Left lung (tissue), 10 donors: ENCODE results near the gene FAM120A. TPM values are rescaled to one million over a fixed set of nuclear protein-coding genes. Genes with fewer than 3 reads are reported as not detected.

Experiments
- ATAC-seq: fragments of 200-7000 bp; cut with Tn5 transposase; one replicate; pipeline ENCODE4 v1.9.1; 2020; ENCODE audit warnings: moderate library complexity
- DNase-seq, 4 donors: peaks; one replicate each; pipeline ENCODE4 v3.0.0-alpha.2; 2013 to 2020
- H3K27ac ChIP-seq, 2 donors: fragments of 200-600 bp; sonication (generic) in 1 of 2; one replicate each; pipeline versions ENCODE4 v1.5.0 to v1.8.0; 2020 to 2021
- H3K27me3 ChIP-seq, 2 donors: fragments of 200-600 bp; sonication (generic) in 1 of 2; one replicate each; pipeline versions ENCODE4 v1.5.0 to v1.8.0; 2020 to 2021
- H3K36me3 ChIP-seq, 2 donors: fragments of 200-600 bp; sonication (generic) in 1 of 2; one replicate each; pipeline versions ENCODE4 v1.5.0 to v1.8.0; 2020 to 2021
- H3K4me1 ChIP-seq, 2 donors: fragments of 200-600 bp; one replicate each; pipeline ENCODE4 v1.8.0; 2021
- H3K4me3 ChIP-seq, 2 donors: fragments of 200-600 bp; sonication (generic) in 1 of 2; one replicate each; pipeline versions ENCODE4 v1.5.0 to v1.8.0; 2020 to 2021; ENCODE audit warnings: mild to moderate bottlenecking in 1 of 2
- H3K9me3 ChIP-seq, 2 donors: fragments of 200-600 bp; sonication (generic) in 1 of 2; one replicate each; pipeline versions ENCODE4 v1.5.0 to v1.8.0; 2020 to 2021
- CTCF ChIP-seq, 2 donors: fragments of 200-600 bp; sonication (generic) in 1 of 2; IDR thresholded peaks; one replicate each; pipeline versions ENCODE4 v1.5.0 to v1.8.0; 2021; ENCODE audit warnings: antibody characterized with exemption in 2 of 2
- intact Hi-C, 2 donors: fragments of 100-400 bp; cut with DNase I; formaldehyde crosslinking; loops; one replicate each; pipeline versions ENCODE4 v1.11.2 to v1.14.2; 2022
- polyA plus RNA-seq, 6 donors: library from polyadenylated mRNA; unstranded; fragments of 120-200 nt; gene quantifications; one replicate each; pipeline ENCODE4 v1.2.1, GENCODE V29; 2013; ENCODE audit not compliant: insufficient read length in 6 of 6
- total RNA-seq, 2 donors: library from RNA; stranded (reverse); fragmentation: NEBNext Ultra II Directional; extraction: Animal tissue kit (Norgen Biotek cat#: 25700); gene quantifications; one replicate each; pipeline ENCODE4 v1.2.1, GENCODE V29; 2021
- donor health status: DM: no; HTN: yes; CAD: no.
- donor health status: DM: no; HTN: no; CAD: no.

Gene FAM120A
- total and polyA plus RNA-seq, 8 donors = 61.0 to 160 (median 74.0) TPM

GRCh38 chr9:93562157-93562556, 110.7 kb downstream of the FAM120A start:
- Histone ChIP-seq H3K4me3 (no peak overlapping the region), H3K4me1 (peaks cover 6 to 13% of the 10 kb centered on the region in 2 donors), H3K9me3 (no peaks in the 10 kb centered on the region), H3K36me3 (peaks cover 3 to 80% of the 10 kb centered on the region in 2 donors), H3K27me3 (no peaks in the 10 kb centered on the region), H3K27ac (no peak overlapping the region)
- ATAC-seq (no peak), DNase-seq (no peak)
- intact Hi-C loops = no loop called here
- no peak for TF ChIP-seq CTCF (IDR thresholded peaks at IDR 0.05)

GRCh38 chr9:93565089-93565488, 113.6 kb downstream of the FAM120A start:
- no peak for TF ChIP-seq CTCF (IDR thresholded peaks at IDR 0.05)
- intact Hi-C loops = no loop called here
- Histone ChIP-seq H3K27ac (no peak overlapping the region), H3K4me1 (peaks cover 9 to 27% of the 10 kb centered on the region in 2 donors), H3K9me3 (no peaks in the 10 kb centered on the region), H3K4me3 (no peak overlapping the region), H3K27me3 (no peaks in the 10 kb centered on the region), H3K36me3 (peaks cover 0 to 51% of the 10 kb centered on the region in 2 donors)
- DNase-seq = no peak
- no peak for ATAC-seq

GRCh38 chr9:93566408-93567270, 115.2 kb downstream of the FAM120A start:
- TF ChIP-seq CTCF (IDR thresholded peaks at IDR 0.05) = peak; percentile 97 to 100
- H3K4me3 ChIP-seq = peak overlapping the region; percentile 48 to 60
- peaks cover 0 to 35% of the 10 kb centered on the region in 2 donors for H3K36me3 ChIP-seq
- intact Hi-C loops = no loop called here
- DNase-seq (peak; percentile 94 to 100 (median 98)), ATAC-seq (peak; percentile 99)
- peaks cover 9 to 27% of the 10 kb centered on the region in 2 donors for H3K4me1 ChIP-seq
- peaks cover 0 to 3% of the 10 kb centered on the region in 2 donors for H3K9me3 ChIP-seq
- H3K27me3 ChIP-seq = no peaks in the 10 kb centered on the region
- H3K27ac ChIP-seq = peak overlapping the region; percentile 93 to 97

- Histone ChIP-seq H3K9me3 (peaks cover 0 to 3% of the 10 kb centered on the region in 2 donors), H3K27ac (peak overlapping the region; percentile 93 to 97), H3K4me3 (peak overlapping the region; percentile 48 to 60), H3K4me1 (peaks cover 9 to 27% of the 10 kb centered on the region in 2 donors), H3K36me3 (peaks cover 0 to 27% of the 10 kb centered on the region in 2 donors), H3K27me3 (no peaks in the 10 kb centered on the region)
- intact Hi-C loops = no loop called here
- ATAC-seq (peak; percentile 35), DNase-seq (peak in 1 of 4 donors; percentile 37)
- no peak for TF ChIP-seq CTCF (IDR thresholded peaks at IDR 0.05)
Observed at GRCh38 chr9:93567271-93567959, 115.9 kb downstream of the FAM120A start.

GRCh38 chr9:93568169-93568568, 116.7 kb downstream of the FAM120A start:
- H3K4me1 ChIP-seq = peaks cover 9 to 27% of the 10 kb centered on the region in 2 donors
- intact Hi-C loops = no loop called here
- peaks cover 0 to 20% of the 10 kb centered on the region in 2 donors for H3K36me3 ChIP-seq
- DNase-seq (no peak), ATAC-seq (no peak)
- H3K27ac ChIP-seq = no peak overlapping the region
- H3K9me3 ChIP-seq = peaks cover 0 to 3% of the 10 kb centered on the region in 2 donors
- no peak for TF ChIP-seq CTCF (IDR thresholded peaks at IDR 0.05)
- no peak overlapping the region for H3K4me3 ChIP-seq
- H3K27me3 ChIP-seq = no peaks in the 10 kb centered on the region
